GM23248 (cell line): ENCODE data around the gene GALM.

ENCODE experiments used
- EZH2 ChIP-seq: fragments of 200-600 bp; sonication (generic); IDR thresholded peaks from 2 replicates; pipeline ENCODE4 v1.6.1; 2018; ENCODE audit warnings: antibody characterized with exemption, mild to moderate bottlenecking; ENCODE audit not compliant: insufficient read depth, poor library complexity, severe bottlenecking
- EZH2phosphoT487 ChIP-seq: fragments of 200-600 bp; sonication (generic); IDR thresholded peaks from 2 replicates; pipeline ENCODE4 v1.6.1; 2018; ENCODE audit warnings: antibody characterized with exemption, moderate library complexity, mild to moderate bottlenecking, low read depth; ENCODE audit not compliant: insufficient read depth

DNA sequence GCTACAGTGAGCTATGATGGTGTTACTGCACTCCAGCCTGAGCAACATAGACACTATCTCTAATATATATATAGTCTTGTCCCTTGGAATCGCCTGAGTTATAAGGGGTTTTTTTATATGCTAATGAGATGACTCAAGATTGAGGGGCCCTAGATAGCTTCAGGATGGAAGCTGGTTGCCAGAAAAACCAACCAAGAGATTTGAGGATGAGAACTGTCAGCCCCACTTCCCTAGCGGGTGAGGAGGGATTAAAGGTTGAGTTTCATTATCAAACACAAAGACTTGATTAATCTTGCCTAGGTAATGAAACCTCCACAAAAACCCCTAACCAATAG lies 12.6 kb upstream of the GALM start:
- TF ChIP-seq EZH2 (no peak), EZH2phosphoT487 (no peak)
